ENCODE results near the gene ROM1. TPM values are rescaled to one million over a fixed set of nuclear protein-coding genes. Genes with fewer than 3 reads are reported as not detected.
"Not testable (repeated sequence)": the region's sequence is repeated elsewhere in the genome, so short reads cannot be mapped to it uniquely, and the experiment has no call there.

Gene ROM1, protein sequence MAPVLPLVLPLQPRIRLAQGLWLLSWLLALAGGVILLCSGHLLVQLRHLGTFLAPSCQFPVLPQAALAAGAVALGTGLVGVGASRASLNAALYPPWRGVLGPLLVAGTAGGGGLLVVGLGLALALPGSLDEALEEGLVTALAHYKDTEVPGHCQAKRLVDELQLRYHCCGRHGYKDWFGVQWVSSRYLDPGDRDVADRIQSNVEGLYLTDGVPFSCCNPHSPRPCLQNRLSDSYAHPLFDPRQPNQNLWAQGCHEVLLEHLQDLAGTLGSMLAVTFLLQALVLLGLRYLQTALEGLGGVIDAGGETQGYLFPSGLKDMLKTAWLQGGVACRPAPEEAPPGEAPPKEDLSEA
- 0.45 and 1.2 TPM in 2 replicates for total RNA-seq (2014; rRNA removed; shearing (Covaris generic); ENCODE audit: low replicate concordance)

DNA sequence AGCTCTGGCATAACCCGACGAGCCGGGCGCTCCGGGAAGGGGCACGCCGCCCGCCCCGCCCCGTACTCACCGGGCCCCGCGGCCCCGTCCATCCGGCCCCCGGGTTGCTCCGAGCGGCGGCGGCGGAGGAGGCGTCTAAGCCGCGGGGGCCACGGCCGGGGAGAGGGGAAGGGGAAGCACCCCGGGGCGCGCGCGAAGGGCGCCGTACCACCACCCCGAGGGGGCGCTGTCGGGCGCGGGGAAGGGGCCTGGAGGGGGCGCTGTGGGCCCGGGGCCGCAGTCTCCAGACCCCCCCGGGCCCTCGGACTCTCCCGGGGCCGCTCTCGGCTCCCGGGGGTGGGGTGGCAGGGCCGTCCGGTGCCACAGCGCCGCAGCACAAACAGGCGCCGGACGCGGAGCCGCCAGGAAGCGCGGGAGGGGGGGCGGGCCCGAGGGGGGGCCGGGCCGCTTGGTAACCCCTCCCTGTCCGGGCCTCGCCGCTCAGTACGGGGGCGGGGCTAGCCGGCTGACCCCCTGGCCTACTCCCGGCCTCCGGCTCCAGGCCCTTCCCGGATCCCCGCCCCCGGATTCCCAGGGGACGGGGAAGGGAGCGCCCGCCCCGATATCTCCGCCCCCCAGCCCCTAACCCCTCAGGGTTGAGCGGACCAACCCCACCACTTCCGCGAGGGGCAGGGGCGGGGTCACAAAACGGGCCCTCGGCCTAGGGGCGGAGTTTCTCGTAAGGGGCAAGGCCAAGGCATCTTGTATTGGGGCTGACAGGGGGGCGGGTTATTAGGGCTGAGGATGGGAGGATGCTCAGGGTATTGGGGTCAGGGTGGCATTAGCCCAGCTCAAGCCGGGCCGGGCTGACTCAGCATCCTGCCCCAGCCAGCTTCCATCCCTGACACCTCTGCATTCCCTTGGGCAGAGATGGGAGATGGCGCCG is at the start of gene ROM1, which contains the start of gene EML3:
Gene ROM1, plus strand, starts transcription at position 892 of the 925 bp plus-strand sequence. Its CDS starts 25 bp downstream, at position 917.
Gene EML3, minus strand, starts transcription at position 410 of the 925 bp plus-strand sequence. Its CDS starts 318 bp downstream, at position 92.
- peaks cover 24% of the 10 kb centered on the region for H3K4me1 ChIP-seq (ENCODE audit: low read length)
- peak; percentile 97 for DNase-seq
- peaks cover 10% of the 10 kb centered on the region; the same call in 1 of the 2 replicates for H4K20me1 ChIP-seq (ENCODE audit: insufficient read depth, low read depth, low read length)
- no peaks in the 10 kb centered on the region for H3K79me2 ChIP-seq (ENCODE audit: low read length)
- H3K9me3 ChIP-seq (ENCODE audit: low read length): no peaks in the 10 kb centered on the region
- H3K4me2 ChIP-seq (ENCODE audit: low read depth, low read length, poor library complexity, severe bottlenecking): peak within 1 kb of the TSS; percentile 80
- no peaks in the 10 kb centered on the region for H3K9me2 ChIP-seq (replicated peaks; ENCODE audit: insufficient read depth, low read length)
- H3K36me3 ChIP-seq (ENCODE audit: insufficient read depth, low read length): no peaks in the 10 kb centered on the region
- peak within 1 kb of the TSS; percentile 86 for H3K9ac ChIP-seq (ENCODE audit: low read length)
- no peaks in the 10 kb centered on the region for H3K27me3 ChIP-seq (ENCODE audit: low read length)
- H3K27ac ChIP-seq (ENCODE audit: low read length): peak within 1 kb of the TSS; percentile 71
- H2AFZ ChIP-seq (ENCODE audit: low read length): peak within 1 kb of the TSS; percentile 99
- H3K4me3 ChIP-seq (ENCODE audit: low read length): peak within 1 kb of the TSS; percentile 87

DNA sequence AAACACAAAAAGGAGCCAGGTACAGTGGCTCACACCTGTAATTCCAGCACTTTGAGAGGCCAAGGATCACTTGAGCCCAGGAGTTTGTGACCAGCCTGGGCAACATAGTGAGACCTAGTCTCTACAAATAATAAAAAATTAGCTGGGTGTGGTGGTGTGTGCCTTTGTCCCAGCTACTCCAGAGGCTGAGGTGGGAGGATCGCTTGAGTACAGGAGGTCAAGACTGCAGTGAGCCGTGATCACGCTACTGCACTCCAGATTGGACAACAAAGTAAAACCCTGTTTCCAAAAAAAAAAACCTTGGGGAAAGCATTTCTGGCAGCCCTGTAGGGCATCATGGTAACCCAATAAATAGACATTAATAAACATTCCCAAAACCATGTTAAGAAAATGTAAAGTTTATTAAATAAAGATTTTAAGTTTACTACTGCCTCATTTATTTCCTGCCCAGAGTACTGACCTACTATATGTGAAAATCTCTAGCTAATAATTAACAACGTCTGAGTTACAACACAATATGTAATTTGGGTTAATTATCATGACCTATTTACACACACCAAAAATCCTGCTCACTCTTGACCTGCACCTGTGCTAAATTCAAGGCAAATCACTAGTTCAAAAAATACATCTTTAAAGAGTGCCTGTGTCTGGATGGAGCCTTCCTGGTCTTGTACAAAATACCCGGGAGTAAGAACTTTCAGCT is 47.8 kb upstream of the ROM1 start:
- Histone ChIP-seq H3K9ac (ENCODE audit: low read length) (no peak overlapping the region), H3K4me3 (ENCODE audit: low read length) (no peak overlapping the region), H3K27me3 (ENCODE audit: low read length) (no peaks in the 10 kb centered on the region), H4K20me1 (ENCODE audit: insufficient read depth, low read depth, low read length) (peaks cover 9% of the 10 kb centered on the region; the same call in 1 of the 2 replicates), H3K4me2 (ENCODE audit: low read depth, low read length, poor library complexity, severe bottlenecking) (no peak overlapping the region), H3K9me3 (ENCODE audit: low read length) (no peaks in the 10 kb centered on the region), H2AFZ (ENCODE audit: low read length) (no peak overlapping the region), H3K79me2 (ENCODE audit: low read length) (peaks cover 19% of the 10 kb centered on the region), H3K4me1 (ENCODE audit: low read length) (no peaks in the 10 kb centered on the region), H3K27ac (ENCODE audit: low read length) (no peak overlapping the region), H3K36me3 (ENCODE audit: insufficient read depth, low read length) (peaks cover 41% of the 10 kb centered on the region), H3K9me2 (replicated peaks; ENCODE audit: insufficient read depth, low read length) (no peaks in the 10 kb centered on the region)
- DNase-seq: no peak

DNA sequence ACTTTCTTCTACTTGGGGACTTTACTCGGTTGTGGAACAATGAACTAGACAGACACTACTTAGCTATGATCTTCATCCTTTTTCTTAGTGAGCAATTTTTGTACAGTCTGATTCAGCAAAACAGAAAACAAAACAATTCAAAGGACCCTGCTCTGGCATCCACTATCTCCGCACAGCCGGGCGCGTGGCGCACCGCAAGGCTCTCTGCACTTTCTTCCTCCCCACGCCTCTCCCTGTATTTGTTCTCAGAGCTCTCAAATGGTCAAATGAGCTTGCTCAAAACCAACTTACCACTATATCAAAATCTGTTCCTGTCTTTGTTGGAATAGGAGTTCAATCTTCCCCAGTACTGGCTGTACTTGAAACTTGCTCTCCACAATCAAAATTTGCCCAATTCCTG is 46.8 kb upstream of the ROM1 start:
- Histone ChIP-seq H3K9ac (ENCODE audit: low read length) (no peak overlapping the region), H3K79me2 (ENCODE audit: low read length) (peaks cover 27% of the 10 kb centered on the region), H3K36me3 (ENCODE audit: insufficient read depth, low read length) (peaks cover 44% of the 10 kb centered on the region; the same call in 1 of the 2 replicates), H3K9me3 (ENCODE audit: low read length) (no peaks in the 10 kb centered on the region), H2AFZ (ENCODE audit: low read length) (no peak overlapping the region), H3K4me2 (ENCODE audit: low read depth, low read length, poor library complexity, severe bottlenecking) (no peak overlapping the region), H3K27ac (ENCODE audit: low read length) (no peak overlapping the region), H3K4me1 (ENCODE audit: low read length) (no peaks in the 10 kb centered on the region), H3K9me2 (replicated peaks; ENCODE audit: insufficient read depth, low read length) (no peaks in the 10 kb centered on the region), H3K4me3 (ENCODE audit: low read length) (no peak overlapping the region), H4K20me1 (ENCODE audit: insufficient read depth, low read depth, low read length) (peaks cover 6% of the 10 kb centered on the region; the same call in 1 of the 2 replicates), H3K27me3 (ENCODE audit: low read length) (no peaks in the 10 kb centered on the region)
- DNase-seq: no peak

DNA sequence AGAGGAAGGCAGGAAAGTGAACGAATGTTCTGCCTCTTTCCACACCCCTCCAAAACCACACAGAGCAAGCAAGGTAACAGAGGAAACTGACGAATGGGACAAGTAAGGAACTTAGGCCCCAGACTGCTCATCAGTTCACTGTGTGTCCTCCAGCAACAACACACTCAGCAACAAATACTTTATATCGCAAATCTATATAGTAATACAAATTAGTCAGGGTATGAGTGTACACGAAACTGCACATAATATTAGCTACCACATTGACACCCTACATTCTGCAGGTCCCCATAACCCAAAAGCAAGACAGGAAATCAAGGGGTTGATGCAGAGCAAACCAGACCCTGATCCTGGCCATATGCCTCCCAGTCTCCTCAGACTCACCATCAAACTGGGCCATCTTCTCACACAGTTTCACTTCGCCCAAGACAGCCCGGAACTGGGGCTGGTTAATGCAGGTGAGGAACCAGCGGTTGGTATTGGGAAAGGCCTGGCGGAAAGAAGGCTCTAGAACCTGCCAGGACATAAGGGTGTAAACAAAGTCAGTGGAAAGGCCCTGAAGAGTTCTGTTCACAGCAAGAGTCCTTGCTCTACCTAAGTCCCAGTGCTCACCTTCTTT is 45.9 kb upstream of the ROM1 start:
- Histone ChIP-seq H3K27me3 (ENCODE audit: low read length) (no peaks in the 10 kb centered on the region), H3K9me2 (replicated peaks; ENCODE audit: insufficient read depth, low read length) (no peaks in the 10 kb centered on the region), H3K4me2 (ENCODE audit: low read depth, low read length, poor library complexity, severe bottlenecking) (no peak overlapping the region), H3K9me3 (ENCODE audit: low read length) (no peaks in the 10 kb centered on the region), H3K4me3 (ENCODE audit: low read length) (no peak overlapping the region), H2AFZ (ENCODE audit: low read length) (no peak overlapping the region), H4K20me1 (ENCODE audit: insufficient read depth, low read depth, low read length) (peaks cover 15% of the 10 kb centered on the region; the same call in 1 of the 2 replicates), H3K36me3 (ENCODE audit: insufficient read depth, low read length) (peaks cover 52% of the 10 kb centered on the region), H3K27ac (ENCODE audit: low read length) (no peak overlapping the region), H3K79me2 (ENCODE audit: low read length) (peaks cover 36% of the 10 kb centered on the region), H3K9ac (ENCODE audit: low read length) (no peak overlapping the region), H3K4me1 (ENCODE audit: low read length) (peaks cover 5% of the 10 kb centered on the region)
- DNase-seq: no peak

GRCh38 chr11:62569611-62570010 is 43.4 kb upstream of the ROM1 start:
- H4K20me1 ChIP-seq (ENCODE audit: insufficient read depth, low read depth, low read length): peaks cover 19% of the 10 kb centered on the region
- peaks cover 51% of the 10 kb centered on the region for H3K79me2 ChIP-seq (ENCODE audit: low read length)
- no peak overlapping the region for H3K4me3 ChIP-seq (ENCODE audit: low read length)
- no peaks in the 10 kb centered on the region for H3K27me3 ChIP-seq (ENCODE audit: low read length)
- H3K9ac ChIP-seq (ENCODE audit: low read length): no peak overlapping the region
- H3K4me1 ChIP-seq (ENCODE audit: low read length): peaks cover 18% of the 10 kb centered on the region
- H3K36me3 ChIP-seq (ENCODE audit: insufficient read depth, low read length): peaks cover 50% of the 10 kb centered on the region
- H2AFZ ChIP-seq (ENCODE audit: low read length): no peak overlapping the region
- no peak overlapping the region for H3K27ac ChIP-seq (ENCODE audit: low read length)
- no peak for DNase-seq
- H3K4me2 ChIP-seq (ENCODE audit: low read depth, low read length, poor library complexity, severe bottlenecking): no peak overlapping the region
- H3K9me2 ChIP-seq (replicated peaks; ENCODE audit: insufficient read depth, low read length): no peaks in the 10 kb centered on the region
- H3K9me3 ChIP-seq (ENCODE audit: low read length): no peaks in the 10 kb centered on the region

DNA sequence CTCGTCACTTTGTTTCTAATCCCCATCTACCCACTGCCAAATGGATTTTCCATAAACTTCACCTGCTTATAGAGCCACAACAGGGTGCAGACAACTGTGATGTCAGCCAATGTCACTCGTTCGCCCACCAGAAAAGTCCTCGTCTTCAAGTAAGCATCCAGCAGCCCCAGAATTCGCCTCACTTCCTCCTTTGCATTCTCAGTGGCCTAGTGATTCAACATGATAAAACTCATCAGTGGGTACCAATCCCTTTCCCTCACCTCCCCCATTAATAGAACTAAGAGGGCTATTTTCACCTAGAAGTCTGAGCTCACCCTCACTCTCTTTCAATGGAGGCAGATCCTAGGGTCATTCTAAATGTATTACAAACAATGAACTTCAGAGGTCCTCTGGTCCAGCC is 42.2 kb upstream of the ROM1 start:
- H3K4me3 ChIP-seq (ENCODE audit: low read length); H3K27me3 ChIP-seq (ENCODE audit: low read length); DNase-seq; H3K9me2 ChIP-seq (replicated peaks; ENCODE audit: insufficient read depth, low read length); H2AFZ ChIP-seq (ENCODE audit: low read length); H3K9me3 ChIP-seq (ENCODE audit: low read length); H3K9ac ChIP-seq (ENCODE audit: low read length); H3K4me2 ChIP-seq (ENCODE audit: low read depth, low read length, poor library complexity, severe bottlenecking); H3K27ac ChIP-seq (ENCODE audit: low read length): not testable (repeated sequence)
- peaks cover 51% of the 10 kb centered on the region for H3K79me2 ChIP-seq (ENCODE audit: low read length)
- H4K20me1 ChIP-seq (ENCODE audit: insufficient read depth, low read depth, low read length): peaks cover 19% of the 10 kb centered on the region
- H3K36me3 ChIP-seq (ENCODE audit: insufficient read depth, low read length): peaks cover 40% of the 10 kb centered on the region
- H3K4me1 ChIP-seq (ENCODE audit: low read length): peaks cover 29% of the 10 kb centered on the region

GRCh38 chr11:62571493-62571892 is 41.6 kb upstream of the ROM1 start:
- Histone ChIP-seq H4K20me1 (ENCODE audit: insufficient read depth, low read depth, low read length) (peaks cover 19% of the 10 kb centered on the region), H3K79me2 (ENCODE audit: low read length) (peaks cover 47% of the 10 kb centered on the region), H3K4me2 (ENCODE audit: low read depth, low read length, poor library complexity, severe bottlenecking) (peak overlapping the region; percentile 77), H3K4me1 (ENCODE audit: low read length) (peaks cover 29% of the 10 kb centered on the region), H3K36me3 (ENCODE audit: insufficient read depth, low read length) (peaks cover 35% of the 10 kb centered on the region)
- not testable (repeated sequence) for DNase-seq; H3K9ac ChIP-seq (ENCODE audit: low read length); H2AFZ ChIP-seq (ENCODE audit: low read length); H3K4me3 ChIP-seq (ENCODE audit: low read length); H3K27me3 ChIP-seq (ENCODE audit: low read length); H3K9me3 ChIP-seq (ENCODE audit: low read length); H3K27ac ChIP-seq (ENCODE audit: low read length); H3K9me2 ChIP-seq (replicated peaks; ENCODE audit: insufficient read depth, low read length)
